Stimulated activated CD4-positive, alpha-beta T cell treated with anti-CD3 and anti-CD28 coated beads, Interleukin-4, amount 100 ng/mL, for 24 hours (primary cell): ENCODE measurements around the gene KSR2.
"Not testable (repeated sequence)": the region's sequence is repeated elsewhere in the genome, so short reads cannot be mapped to it uniquely, and the experiment has no call there.

Experiments used
- DNase-seq: peaks from one replicate; pipeline ENCODE4 v3.0.0-alpha.2; 2020

Gene KSR2

GRCh38 chr12:117680312-117680711 is 288.5 kb downstream of the KSR2 start:
- DNase-seq = no peak

DNA sequence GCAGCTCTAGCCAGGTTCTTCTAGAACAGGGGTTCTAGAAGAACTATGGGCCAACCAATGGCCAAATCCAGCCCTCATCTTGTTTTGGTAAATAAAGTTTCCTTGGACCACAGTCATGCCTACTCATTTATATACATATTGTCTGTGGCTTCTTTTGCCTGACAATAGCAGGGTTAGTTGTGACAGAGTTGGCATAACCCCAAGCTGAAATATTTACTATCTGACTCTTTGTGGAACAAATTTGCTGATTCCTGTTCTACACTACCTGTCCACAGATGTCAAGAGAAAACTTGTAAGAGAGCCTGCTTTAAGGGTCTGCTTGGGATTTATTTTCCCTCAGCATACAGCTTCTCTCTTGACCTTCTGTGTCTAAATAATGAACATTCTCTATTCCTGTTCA is 289.0 kb downstream of the KSR2 start:
- DNase-seq = no peak

- no peak for DNase-seq
Measured at GRCh38 chr12:117674763-117675162, 294.0 kb downstream of the KSR2 start.

DNA sequence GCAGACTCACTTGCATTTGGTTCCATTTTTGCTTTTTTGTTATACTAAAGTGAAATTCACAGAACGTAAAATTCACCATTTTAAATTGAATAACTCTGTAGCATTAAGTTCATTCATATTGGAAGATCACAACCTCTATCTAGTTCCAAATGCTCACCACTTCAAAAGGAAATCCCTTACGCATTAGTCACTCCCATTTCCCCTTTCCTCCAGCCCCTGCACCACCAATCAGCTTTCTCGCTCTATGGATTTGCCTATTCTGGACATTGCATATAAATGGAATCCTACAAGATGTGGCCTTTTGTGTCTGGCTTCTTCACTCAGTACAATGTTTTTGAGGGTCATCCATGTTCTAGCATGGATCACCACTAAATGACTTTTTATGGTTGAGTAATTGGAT is 294.5 kb downstream of the KSR2 start:
- no peak for DNase-seq

DNA sequence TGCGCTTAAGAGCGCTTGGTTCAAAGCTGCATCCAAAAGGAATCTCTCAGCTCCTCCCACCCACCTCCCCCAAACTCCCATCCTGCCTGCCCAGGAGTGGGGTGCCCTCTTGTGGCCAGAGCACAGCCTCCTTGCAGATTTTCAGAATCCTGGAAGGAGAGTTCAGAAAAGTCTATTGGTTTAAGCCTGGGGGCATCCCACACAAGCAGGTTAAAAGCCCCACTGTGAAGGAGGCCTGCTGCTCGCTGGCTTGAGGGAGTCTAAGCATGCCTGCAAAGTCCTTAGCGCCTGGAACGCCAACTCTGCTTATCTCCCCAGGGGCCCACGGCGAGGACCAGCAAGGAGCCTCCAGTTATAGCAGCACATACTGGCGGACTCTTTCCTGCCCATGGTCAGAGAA is 297.1 kb downstream of the KSR2 start:
- no peak for DNase-seq

DNA sequence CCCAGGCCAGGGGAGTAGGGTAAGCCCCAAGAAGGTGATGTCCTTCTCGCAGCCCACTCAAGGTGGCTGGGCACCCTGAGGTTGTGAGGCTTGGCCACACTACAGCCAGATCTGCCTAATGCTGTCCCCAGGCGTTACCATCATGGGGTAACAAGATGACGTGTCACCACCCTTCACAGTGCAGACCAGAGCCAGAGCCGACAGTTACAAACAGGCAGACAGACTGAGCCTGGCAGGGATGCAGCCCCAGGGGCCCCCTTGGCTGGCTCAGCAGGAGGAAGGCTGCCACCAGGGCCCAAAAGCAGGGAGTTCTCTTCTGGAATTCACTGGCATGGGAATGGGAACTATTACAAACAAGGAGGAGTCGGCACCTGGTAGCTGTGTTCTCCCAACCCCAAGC is 304.6 kb downstream of the KSR2 start:
- no peak for DNase-seq

DNA sequence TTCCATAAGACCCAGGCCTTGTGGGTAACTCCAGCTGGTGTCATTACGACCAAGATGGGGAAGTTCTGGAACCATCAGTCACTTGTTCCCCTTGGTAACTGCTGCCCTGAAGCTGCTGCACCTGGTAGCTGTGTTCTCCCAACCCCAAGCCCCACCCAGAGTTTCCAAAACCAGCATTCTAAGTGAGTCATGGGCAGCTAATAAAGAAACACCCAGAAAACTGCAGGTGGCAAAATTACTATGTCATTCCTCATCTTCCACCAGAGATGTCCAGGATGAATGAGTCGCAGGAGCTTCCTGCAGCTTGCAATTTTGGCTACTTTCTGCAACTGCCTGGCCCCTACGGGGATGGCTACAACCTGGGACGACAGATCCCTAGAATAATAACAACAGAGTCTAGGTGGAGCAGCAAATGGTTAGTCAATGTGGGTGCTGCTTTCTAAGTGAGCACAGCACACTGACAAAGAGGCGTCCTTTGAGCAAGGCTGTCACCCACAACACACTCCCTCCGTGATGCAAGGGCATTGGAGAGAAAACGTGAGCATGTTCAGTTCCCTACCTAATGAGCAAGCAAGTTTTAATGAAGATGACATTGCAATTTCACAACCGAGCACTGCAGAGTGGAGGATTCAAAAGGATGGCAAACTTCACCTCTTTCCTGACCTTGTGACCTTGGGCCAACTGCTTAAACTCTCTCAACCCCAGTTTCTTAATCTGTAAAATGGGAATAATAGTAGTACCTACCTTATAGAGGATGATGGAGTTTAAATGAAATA is 306.0 kb downstream of the KSR2 start:
- DNase-seq = no peak

DNA sequence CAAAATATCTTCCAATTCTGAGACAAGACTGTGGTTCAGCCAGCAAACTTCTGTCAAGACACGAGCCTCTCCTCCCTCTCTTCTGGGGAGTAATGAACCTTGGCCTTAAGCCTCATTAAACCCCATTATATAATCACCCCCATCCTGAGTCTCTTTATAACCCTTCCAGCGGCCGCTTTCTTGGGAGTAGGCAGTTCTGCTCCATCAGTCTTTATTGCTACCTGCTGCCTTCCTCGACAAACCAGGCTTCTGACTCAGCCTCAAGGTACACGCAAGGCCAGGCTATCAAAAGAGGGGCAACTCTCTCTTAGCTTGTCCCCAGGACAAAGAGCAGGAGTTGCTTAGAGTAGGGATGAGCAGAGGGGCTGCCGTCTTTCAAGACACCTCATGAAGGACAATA is 306.6 kb downstream of the KSR2 start:
- DNase-seq = no peak

GRCh38 chr12:117661471-117661870 is 307.3 kb downstream of the KSR2 start:
- no peak for DNase-seq

- no peak for DNase-seq
Measured at GRCh38 chr12:117660896-117661295, 307.9 kb downstream of the KSR2 start.

- DNase-seq = no peak
Measured at GRCh38 chr12:117658226-117658625, 310.6 kb downstream of the KSR2 start.

DNA sequence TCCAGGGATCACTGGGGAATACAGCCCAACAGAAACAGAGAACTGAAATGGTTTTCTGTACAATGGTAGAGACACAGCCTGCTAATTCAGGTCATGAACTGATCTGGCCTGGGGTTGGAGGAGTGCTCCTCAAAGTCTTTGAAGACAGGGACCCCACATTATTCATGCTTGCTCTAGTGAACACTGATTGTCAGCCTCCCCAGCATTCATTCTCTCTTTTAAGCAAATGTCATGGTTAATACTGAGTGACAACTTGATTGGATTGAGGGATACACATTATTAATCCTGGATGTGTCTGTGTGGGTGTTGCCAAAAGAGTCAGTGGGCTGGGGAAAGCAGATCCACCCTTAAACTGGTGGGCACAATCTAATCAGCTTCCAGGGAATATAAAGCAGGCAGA is 319.0 kb downstream of the KSR2 start:
- no peak for DNase-seq

GRCh38 chr12:117646520-117646919 is 322.3 kb downstream of the KSR2 start:
- no peak for DNase-seq

DNA sequence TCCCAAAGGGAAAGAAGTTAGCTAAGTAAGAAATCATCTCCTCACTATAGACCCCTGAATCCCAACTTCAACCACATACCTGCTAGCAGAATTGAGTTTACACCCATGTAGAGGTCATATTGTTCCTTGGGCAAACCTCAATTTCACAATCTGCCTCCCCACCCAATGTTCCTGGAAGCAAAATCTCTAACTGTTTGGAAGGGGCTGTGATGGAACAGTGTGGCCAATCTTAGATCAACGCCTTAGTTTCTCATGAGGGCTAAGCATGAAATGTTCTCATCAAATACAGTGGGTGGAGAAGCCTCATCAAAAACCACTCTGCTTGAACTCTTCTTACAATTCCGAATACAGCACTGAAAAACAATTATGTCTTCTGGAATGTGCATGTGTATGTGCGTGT is 323.3 kb downstream of the KSR2 start:
- no peak for DNase-seq

DNA sequence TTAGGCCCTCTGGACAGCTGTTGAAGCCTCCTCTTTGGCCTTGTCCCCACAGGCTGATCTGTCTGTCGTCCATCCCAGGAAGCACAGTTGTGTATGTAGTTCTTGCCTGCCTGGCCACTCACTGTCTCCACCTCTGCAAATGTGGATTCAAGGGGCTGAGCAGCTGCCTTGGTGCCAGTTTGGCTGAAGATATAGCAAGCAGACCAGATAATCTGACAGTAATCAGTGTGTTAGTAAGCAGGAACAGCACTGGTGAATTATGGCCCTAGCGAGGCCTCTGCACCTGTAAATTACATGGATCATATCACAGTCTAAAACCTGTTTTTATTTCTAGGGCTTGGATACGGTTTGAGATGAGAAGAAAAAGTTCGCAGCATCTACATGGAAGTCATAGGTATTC is 324.8 kb downstream of the KSR2 start:
- no peak for DNase-seq

- no peak for DNase-seq
Measured at GRCh38 chr12:117641885-117642284, 326.9 kb downstream of the KSR2 start.

DNA sequence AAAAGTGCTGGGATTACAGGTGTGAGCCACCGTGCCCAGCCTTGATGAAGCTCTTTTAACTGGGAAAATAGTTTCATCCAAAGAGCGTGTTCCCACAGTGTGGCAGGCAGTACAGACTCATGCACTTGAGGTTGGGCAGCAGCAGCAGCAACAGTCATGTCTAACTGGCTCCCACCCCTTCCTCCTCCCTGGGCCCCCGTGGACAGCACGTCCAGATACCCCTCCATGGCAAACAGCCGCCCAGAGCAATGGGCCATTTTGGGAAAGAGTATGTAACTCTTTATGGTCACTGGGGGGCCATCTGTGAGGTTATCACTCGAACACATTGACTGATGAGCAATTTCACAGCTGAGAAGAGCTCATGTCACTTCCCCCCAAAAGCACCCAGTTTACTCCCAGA is 328.3 kb downstream of the KSR2 start:
- DNase-seq = no peak

DNA sequence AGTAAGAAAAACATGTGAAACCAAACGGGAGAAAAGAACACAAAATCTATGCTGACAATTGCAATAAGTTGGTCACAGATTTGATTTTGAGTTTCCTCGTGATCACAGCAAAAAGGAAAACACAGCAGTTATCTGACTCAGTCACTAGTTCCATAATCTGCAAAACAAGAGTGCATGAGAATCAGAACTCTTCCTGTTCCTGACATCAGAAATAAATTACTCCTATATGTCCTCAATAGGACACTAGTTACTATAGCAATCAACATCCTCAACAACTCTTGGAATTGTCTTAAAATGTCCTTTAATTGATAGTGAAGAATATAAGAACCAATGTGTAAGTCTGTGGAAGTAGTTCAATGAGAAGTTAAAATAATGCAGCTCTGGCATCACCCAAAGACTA is 339.3 kb downstream of the KSR2 start:
- DNase-seq = no peak

GRCh38 chr12:117628711-117629110 is 340.1 kb downstream of the KSR2 start:
- DNase-seq = not testable (repeated sequence)

- no peak for DNase-seq
Measured at GRCh38 chr12:117622741-117623140, 346.0 kb downstream of the KSR2 start.

- DNase-seq = no peak
Measured at GRCh38 chr12:117622087-117622486, 346.7 kb downstream of the KSR2 start.

- no peak for DNase-seq
Measured at GRCh38 chr12:117607778-117608177, 361.0 kb downstream of the KSR2 start.

DNA sequence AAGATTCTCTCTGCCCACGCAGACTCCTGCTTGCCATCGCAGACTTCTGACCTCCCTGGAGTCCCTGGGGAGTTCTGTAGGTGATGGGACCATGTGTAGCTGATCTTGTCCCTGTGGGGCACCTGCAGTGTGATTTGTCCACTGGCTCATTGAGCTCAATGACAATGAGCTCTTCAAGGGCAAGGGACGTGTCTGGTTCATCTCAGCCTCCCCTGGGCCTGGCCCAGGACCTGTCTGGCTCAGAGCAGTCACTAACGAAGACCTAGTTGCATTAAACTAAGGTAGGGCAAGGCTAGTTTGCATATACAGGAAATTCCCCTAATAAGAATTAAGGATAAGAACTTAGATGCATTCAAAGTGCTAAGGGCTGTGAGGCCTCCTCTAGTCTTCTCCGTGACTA is 361.8 kb downstream of the KSR2 start:
- no peak for DNase-seq

DNA sequence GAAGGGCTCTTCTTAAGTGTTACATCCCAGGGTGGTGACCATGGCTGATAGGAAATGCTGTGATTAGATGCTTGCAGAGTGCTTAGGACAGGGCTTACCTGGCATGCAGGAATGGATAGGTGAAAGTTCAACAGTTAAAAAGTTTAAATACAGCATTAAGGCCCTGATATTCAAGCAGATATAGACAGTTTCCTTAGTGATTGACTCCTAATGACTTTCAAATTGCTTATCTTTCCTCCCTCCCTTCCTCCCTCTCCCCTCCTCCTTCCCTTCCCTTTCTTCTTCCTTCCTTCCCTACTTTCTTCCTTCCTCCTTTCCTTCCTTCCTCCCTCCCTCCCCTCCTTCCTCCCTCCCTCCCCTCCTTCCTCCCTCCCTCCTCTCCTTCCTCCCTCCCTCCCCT is 362.8 kb downstream of the KSR2 start:
- DNase-seq = no peak

DNA sequence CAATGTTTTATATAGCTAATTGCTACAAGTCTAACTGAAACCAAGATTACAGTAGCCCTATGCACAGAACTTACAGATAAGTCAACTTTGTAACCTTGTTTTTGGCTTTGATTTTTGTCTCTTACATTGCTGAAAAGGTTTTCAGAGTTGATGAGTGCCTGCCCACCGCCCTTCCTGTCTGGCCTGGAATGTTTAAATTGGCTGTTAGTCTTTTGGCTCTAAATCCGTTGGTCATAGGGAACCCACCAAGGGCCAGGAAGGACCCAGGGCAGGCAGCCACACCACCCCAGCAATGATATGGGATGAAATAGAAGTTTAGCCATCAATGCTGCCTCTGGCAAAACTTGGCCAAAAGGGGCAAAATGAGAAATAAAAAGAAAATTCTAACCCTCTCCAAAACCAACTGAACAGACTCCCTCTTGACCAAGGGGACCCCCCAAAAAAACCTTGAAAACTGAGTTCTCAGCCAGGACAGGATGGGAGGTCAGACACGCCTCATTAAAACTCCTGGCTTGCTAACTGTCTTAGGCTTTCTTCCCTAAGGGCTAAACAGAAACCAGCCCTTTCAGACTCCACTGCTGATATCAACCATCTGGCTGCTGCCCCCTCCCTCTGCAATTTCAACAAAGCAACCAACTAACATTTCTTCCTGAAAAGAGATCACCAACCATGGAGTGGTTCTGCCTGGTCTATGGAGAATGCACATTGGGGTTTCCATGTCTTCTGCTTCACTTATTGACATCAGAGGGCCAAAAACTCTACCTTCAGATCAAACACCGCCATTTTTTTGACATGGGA is 365.3 kb downstream of the KSR2 start:
- DNase-seq = no peak
